NCI-H1048 (cell line): ENCODE data around the gene IL1RAPL2.
"Not testable (repeated sequence)": the region's sequence is repeated elsewhere in the genome, so short reads cannot be mapped to it uniquely, and the experiment has no call there.

ENCODE experiments used
- DNase-seq: peaks from one replicate; lab custom pipeline; 2025; lab: John Stamatoyannopoulos, UW

Gene IL1RAPL2

DNA sequence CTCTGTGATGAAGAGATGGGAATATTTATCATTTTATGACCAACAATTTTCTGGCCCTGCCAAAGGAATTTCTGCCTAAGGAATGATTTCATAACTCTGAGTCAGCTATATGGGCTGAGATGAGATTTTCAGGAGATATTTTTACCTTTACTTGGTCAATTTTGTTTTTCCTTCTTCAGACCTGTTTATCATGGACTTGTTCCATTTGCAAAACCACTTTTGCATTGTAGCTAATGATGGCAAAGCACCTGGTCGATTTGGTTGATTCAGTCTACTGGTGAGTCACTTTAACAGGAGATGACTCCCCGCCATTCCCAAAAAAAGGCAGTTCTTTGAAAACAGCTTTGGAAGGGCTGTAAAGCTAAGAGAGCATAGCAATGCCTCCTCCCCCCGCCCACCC lies 601.2 kb downstream of the IL1RAPL2 start:
- no peak for DNase-seq

GRCh38 chrX:105168577-105168976 lies 602.6 kb downstream of the IL1RAPL2 start:
- DNase-seq: no peak

DNA sequence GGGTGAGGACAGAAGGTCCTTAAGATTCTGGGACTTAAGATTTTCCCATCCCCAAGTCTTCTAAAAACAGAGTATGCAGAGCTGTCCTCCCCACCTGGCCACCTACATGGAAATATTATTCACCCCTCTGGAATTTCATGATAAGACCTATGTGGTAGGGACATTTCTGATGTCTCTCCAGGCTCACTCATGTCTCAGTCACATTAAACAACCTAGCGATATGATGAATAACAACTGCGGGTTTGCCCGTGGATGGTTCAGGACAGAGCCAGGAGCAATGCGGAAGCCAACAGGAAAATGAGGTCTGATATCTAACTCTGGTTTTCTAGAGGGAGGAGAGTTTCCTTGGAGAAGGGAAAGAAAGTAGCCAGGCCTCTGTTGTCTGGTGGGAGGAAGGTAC lies 607.1 kb downstream of the IL1RAPL2 start:
- no peak for DNase-seq

DNA sequence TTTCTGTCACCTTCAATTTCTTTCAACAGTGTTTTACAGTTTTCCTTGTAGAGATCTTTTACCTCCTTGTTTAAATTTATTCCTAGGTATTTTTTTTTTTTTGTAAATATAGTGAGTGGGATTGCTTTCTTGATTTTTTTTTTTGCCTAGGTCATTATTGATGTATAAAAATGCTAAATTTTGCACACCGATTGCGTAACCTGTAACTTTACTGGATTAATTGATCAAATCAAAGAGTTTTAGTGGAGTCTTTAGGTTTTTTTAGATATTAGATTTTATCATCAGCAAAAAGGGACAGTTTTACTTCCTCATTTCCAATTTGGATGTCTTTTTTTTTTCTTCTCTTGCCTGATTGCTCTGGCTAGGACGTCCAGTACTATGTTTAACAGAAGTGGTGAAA lies 613.6 kb downstream of the IL1RAPL2 start:
- DNase-seq: no peak

DNA sequence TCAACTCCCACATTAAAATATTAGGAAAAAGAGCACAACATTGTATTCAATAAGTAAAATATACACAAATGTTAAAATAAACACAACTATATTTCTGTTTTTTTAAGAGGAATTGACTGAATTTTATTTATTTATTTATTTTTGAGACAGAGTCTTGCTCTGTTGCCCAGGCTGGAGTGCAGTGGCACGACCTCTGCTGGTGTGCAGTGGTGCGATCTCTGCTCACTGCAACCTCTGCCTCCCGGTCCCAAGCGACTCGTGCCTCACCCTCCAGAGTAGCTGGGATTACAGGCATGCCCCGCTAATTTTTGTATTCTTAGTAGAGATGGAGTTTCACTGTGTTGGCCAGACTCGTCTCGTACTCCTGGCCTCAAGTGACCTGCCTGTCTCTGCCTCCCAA lies 623.1 kb downstream of the IL1RAPL2 start:
- no peak for DNase-seq

DNA sequence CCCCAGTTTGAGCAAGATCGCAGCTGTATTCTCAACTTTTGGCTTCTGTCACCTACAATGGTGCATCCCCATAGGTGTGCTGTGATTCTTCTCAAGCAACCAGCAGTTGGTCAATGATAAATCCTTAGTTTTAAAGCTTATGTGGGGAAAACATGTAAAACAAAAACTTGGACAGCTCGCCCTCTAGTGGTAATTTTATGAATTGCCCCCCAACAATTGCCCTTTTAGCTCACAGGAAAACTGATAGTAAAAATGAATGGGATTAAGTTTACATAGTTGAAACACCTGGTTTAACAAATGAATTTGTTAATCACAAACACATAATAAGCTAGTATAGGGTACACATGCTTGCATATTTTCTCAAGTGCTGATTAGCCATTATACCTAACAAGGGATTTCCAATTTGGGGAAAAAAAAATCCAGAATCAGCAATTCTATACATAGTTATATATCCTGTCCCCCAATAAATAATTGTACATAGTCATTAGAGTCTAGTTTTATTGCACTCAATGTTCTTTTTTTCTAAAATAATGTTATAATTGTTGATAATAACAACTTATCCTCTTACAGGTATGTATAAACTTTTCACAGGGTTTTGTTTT lies 624.4 kb downstream of the IL1RAPL2 start:
- no peak for DNase-seq

DNA sequence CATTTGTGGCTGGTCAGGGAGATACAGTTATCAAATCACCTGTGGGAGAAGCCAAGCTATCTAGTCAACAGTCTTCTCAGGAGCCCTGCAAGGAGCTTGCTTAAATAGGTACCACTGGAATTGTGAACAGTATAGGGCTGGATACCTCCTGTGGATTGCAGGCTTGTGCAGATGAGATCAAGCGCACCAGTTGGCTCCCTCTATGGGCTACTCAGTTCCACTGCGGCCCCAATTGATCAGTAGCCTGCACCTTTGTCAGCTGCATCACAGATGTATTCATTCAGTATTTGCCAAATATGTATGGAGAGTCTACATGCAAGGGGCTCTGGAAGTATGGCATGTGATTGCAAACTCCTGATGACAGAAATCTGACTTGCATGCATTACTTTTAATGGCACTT lies 625.9 kb downstream of the IL1RAPL2 start:
- no peak for DNase-seq

- DNase-seq: no peak
Observed at GRCh38 chrX:105209406-105209805, 643.4 kb downstream of the IL1RAPL2 start.

- DNase-seq: no peak
Observed at GRCh38 chrX:105210258-105210657, 644.3 kb downstream of the IL1RAPL2 start.

- no peak for DNase-seq
Observed at GRCh38 chrX:105211066-105211575, 645.1 kb downstream of the IL1RAPL2 start.

DNA sequence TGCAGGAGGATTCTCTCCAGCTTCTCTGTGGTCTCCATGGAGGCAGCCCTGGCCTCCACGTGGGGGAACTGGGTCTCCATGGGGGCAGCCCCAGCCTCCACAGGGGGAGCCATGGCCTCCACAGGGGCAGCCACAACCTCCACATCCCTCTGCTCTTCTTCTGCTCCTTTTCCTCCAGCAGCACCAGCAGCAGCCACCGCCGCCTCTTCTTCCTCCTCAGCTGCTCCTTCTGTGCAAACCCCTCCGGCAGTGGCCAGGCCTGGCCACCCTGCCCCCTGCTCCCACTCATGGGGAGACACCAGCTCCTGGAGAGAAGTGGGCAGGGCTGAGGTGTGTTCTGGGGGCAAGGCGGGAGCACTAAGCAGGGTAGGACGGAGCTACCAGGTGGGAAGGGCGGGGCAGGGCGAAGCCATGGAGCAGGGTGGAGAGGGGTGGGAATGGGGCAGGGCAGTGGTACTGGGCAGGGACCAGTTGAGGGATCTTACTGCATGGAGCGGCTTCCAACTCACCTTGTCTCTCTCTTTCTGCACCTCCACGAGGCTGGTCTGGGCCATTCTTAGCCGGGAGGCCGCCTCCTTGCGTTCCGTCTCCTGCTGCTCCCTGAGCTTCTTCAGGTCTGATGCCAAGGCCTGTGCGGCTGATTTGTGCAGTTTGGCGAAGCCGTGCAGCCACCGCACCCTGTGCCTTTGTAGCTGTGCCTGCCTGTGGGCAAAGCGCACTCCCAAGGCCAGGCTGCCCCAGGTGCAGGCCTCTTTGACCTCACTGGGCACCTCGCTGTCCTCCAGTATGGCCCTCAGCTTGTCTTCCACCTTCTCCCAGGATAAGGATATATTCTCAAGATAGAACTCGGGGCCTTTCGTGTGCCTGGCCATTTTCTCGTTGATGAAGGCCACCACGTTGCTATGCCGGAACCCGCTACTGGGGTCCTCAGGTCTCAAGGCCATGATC lies 653.7 kb downstream of the IL1RAPL2 start:
- DNase-seq: no peak

GRCh38 chrX:105220636-105221035 lies 654.6 kb downstream of the IL1RAPL2 start, which contains the start of gene TEX13A:
Gene TEX13A (minus strand): TSS chrX:105220694. CDS start chrX:105220397, 297 bp downstream.
- DNase-seq: no peak

- no peak for DNase-seq
Observed at GRCh38 chrX:105221374-105221773, 655.4 kb downstream of the IL1RAPL2 start.

GRCh38 chrX:105226499-105226898 lies 660.5 kb downstream of the IL1RAPL2 start:
- no peak for DNase-seq

DNA sequence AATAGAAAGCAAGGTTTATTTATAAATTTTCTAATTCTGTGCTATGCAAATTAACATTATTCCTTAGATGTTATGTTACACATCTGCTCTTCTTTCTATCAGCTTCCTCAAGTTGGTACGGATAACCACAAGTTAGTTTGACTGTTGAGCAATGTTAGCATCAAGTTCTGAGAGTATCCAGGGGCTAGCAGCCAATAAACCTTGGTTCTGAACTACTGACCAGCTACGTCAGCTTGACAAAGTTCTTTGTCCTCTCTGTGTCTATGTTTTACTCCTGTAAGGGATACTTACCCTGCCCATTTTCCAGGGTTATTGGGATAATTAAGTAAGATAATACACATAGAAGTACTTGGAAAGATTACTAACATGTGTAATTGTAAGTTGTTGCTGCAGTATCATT lies 662.6 kb downstream of the IL1RAPL2 start:
- DNase-seq: no peak

DNA sequence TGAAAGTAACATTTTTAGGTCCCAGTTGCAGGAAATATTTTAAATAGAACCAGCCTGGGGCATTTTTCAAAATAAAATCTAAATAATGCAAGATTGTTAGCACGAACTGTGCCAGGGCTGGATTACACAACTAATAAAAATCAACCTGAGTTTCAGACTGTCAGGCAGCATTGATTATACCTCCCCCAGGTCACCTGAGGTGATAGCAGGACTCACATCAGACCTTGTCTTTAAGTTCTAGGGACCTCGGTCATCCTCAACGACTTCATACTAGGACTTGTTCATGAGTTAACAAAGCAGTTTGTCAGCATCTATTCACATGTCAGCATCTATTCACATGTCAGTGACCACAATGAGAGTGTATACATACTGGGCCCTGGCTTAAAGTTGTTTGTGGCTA lies 663.1 kb downstream of the IL1RAPL2 start:
- no peak for DNase-seq

DNA sequence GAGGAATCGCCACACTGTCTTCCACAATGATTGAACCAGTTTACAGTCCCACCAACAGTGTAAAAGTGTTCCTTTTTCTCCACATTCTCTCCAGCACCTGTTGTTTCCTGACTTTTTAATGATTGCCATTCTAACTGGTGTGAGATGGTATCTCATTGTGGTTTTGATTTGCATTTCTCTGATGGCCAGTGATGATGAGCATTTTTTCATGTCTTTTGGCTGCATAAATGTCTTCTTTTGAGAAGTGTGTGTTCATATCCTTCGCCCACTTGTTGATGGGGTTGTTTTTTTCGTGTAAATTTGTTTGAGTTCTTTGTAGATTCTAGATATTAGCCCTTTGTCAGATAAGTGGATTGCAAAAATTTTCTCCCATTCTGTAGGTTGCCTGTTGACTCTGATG lies 671.4 kb downstream of the IL1RAPL2 start:
- not testable (repeated sequence) for DNase-seq

GRCh38 chrX:105241056-105241455 lies 675.1 kb downstream of the IL1RAPL2 start:
- DNase-seq: no peak

DNA sequence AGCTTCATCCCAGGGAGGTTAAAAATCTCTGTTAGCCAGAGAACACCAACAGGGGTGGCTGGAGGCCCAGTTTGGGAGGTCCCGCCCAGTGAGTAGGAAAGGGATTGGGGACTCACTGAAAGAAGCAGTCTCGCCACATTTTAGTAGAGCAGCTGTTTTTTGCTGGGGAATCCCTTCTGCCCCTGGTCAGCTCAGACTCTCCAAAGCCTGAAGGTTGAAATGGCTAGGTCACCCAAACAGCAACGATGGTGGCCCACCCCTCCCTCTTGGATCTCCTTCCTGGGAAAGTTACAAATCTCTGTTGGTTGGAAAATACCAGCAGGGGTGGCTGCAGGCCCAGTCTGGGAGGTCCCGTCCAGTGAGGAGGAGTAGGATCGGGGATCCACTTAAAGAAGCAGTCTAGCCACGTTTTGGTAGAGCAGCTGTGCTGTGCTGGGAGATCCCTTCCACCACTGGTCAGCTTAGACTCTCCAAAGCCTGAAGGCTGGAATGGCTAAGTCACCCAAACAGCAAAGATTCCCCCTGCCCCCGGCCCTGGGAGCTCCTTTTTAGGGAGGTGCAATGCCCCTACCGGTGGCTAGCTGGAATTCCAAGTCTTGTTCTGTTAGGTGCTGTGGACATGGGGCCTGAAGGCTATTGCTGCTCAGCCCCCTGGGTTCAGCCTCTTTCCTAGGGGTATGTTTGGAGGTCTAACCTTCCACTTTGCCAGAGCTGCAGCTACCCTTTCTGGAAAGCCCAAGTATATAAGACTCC lies 694.5 kb downstream of the IL1RAPL2 start:
- no peak for DNase-seq

DNA sequence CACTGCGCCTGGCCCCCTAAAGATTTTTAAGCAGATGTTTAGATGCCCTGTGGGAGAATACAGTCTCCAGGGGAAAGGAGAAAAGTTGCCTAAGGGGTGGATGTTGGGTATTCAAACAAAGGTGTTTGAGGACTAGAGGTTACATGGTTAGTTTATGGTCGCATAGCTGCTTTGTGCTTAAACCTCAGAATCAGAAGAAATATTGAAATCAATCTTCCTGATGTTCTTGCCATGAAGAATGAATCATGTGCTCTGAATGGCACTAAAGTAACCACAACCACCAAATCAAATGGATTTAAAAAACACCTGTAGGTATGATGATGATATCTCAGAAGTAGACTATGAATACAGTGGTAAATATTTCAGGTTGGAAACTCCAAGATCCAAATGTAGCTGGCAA lies 697.2 kb downstream of the IL1RAPL2 start:
- DNase-seq: no peak

DNA sequence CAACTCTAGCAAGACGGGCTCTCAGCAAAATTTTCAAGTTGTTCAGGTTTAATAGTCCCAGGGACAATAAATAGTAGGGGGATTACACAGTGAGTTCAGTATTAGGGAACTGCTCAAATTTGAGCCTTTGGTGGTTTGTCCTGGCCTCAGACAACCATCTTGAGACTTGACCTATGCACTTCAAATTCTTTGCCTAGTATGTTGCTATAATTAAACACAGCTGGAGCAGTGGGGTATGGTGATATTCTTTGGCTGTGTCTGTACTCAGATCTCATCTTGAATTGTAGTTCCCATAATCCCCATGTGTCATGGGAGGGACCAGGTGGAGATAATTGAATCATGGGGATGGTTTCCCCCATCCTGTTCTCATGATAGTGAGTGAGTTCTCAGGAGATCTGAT lies 697.8 kb downstream of the IL1RAPL2 start:
- DNase-seq: no peak

- no peak for DNase-seq
Observed at GRCh38 chrX:105265093-105265492, 699.1 kb downstream of the IL1RAPL2 start.
